GM13976 (cell line): ENCODE measurements around the gene CCDC192.

Source experiments
- DNase-seq: peaks from one replicate; pipeline ENCODE4 v3.0.0; 2012; ENCODE audit warnings: low spot score
- in situ Hi-C: fragments of 300-500 bp; cut with MboI; formaldehyde crosslinking; loops from one replicate; pipeline ENCODE4 v1.12.0; 2022; ENCODE audit warnings: low sequenced_read_pairs, mixed read lengths, inconsistent platforms; ENCODE audit not compliant: unreplicated experiment
- TF ChIP-seq, protein P1 (sequence below): IDR thresholded peaks from 2 replicates; pipeline ENCODE4 v1.5.1; 2012; ENCODE audit warnings: borderline replicate concordance, mild to moderate bottlenecking; ENCODE audit not compliant: insufficient read depth; ENCODE audit errors: extremely low read depth, missing control alignments, control extremely low read depth

The CCDC192 gene

DNA sequence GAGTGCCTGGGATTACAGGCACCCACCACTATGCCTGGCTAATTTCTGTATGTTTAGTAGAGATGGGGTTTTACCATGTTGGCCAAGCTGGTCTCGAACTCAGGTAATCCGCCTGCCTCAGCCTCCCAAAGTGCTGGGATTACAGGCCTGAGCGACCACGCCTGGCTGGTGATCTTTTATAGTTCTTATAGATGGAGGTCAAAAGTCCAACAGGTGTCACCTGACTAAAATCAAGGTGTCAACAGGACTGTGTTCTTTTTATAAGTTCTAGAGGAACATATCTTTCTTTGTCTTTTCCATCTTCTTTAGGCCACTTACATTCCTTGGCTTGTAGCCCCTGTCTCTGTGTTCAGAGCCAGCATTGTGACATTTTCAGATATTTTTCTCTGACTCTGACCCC, 224.9 kb downstream of the CCDC192 start:
- DNase-seq = no peak
- in situ Hi-C loops = no loop called here
- TF ChIP-seq, protein P1, sequence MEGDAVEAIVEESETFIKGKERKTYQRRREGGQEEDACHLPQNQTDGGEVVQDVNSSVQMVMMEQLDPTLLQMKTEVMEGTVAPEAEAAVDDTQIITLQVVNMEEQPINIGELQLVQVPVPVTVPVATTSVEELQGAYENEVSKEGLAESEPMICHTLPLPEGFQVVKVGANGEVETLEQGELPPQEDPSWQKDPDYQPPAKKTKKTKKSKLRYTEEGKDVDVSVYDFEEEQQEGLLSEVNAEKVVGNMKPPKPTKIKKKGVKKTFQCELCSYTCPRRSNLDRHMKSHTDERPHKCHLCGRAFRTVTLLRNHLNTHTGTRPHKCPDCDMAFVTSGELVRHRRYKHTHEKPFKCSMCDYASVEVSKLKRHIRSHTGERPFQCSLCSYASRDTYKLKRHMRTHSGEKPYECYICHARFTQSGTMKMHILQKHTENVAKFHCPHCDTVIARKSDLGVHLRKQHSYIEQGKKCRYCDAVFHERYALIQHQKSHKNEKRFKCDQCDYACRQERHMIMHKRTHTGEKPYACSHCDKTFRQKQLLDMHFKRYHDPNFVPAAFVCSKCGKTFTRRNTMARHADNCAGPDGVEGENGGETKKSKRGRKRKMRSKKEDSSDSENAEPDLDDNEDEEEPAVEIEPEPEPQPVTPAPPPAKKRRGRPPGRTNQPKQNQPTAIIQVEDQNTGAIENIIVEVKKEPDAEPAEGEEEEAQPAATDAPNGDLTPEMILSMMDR = no peak

GRCh38 chr5:127930311-127930710, 227.1 kb downstream of the CCDC192 start:
- DNase-seq = no peak
- in situ Hi-C loops = no loop called here
- TF ChIP-seq, protein P1 = no peak

GRCh38 chr5:127931396-127931795, 228.2 kb downstream of the CCDC192 start:
- DNase-seq = no peak
- TF ChIP-seq, protein P1 = no peak
- in situ Hi-C loops = no loop called here

GRCh38 chr5:127933348-127933747, 230.2 kb downstream of the CCDC192 start:
- in situ Hi-C loops = no loop called here
- TF ChIP-seq, protein P1 = no peak
- DNase-seq = no peak

DNA sequence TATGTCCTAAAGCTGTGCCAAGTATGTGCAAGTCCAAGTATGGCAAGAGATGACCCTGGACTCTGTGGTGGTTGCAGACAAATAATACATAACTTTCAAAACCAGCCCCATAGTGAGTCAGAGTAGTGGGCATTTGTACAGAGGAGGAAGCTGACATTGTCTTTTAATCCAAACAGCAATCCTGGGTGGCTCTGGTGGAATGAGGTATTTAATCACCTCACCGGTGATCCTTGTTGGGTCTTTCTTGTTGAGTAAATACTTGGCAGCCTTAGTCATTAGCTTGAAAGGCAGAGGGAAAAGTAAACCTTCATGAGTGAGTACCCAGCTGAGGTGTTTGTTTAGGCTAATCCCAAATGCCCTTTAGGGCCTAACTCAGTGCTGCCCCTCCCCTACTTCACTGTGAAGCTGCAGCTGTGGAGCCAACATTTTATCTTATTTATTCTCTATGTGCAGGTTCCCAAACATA, 231.6 kb downstream of the CCDC192 start:
- DNase-seq = no peak
- in situ Hi-C loops = no loop called here
- TF ChIP-seq, protein P1 = no peak

DNA sequence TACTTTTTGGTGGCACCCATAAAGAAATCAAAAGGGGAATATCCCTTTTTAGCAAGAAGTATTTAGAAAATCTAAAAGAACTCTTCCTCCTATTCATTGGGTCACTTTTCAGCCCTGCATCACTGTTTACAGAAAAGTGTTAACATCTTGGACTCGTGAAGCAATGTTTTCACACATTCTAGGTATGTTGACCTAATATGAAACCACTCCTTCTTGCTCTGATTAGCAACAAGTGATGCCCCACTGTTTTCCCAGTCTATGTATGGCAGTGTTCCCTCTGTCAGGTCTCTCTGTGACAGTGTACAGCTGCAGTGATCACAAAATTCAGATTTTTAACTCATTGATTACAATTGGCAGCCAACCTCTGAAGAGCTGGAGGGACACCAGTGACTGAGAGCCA, 232.2 kb downstream of the CCDC192 start:
- TF ChIP-seq, protein P1 = no peak
- DNase-seq = no peak
- in situ Hi-C loops = no loop called here
